Medulla oblongata (tissue), 1 donor: ENCODE measurements around the gene OTUD6A.
A peak's percentile ranks its signal among the peaks of the same experiment; 100 is the strongest.

Experiments used
- DNase-seq: peaks from one replicate; pipeline ENCODE4 v3.0.0-alpha.2; 2015; ENCODE audit errors: extremely low spot score

Gene OTUD6A

GRCh38 chrX:70062076-70062475 is at the start of gene OTUD6A:
Gene OTUD6A, plus strand, starts transcription at chrX:70062457. Its CDS starts 68 bp downstream, at chrX:70062525.
- no peak for DNase-seq

- no peak for DNase-seq
Measured at GRCh38 chrX:70012756-70013155, 49.5 kb upstream of the OTUD6A start.

GRCh38 chrX:70013466-70014381 is 48.5 kb upstream of the OTUD6A start:
- no peak for DNase-seq

GRCh38 chrX:70016513-70016912 is 45.7 kb upstream of the OTUD6A start:
- DNase-seq: no peak

- no peak for DNase-seq
Measured at GRCh38 chrX:70022616-70023015, 39.6 kb upstream of the OTUD6A start.

DNA sequence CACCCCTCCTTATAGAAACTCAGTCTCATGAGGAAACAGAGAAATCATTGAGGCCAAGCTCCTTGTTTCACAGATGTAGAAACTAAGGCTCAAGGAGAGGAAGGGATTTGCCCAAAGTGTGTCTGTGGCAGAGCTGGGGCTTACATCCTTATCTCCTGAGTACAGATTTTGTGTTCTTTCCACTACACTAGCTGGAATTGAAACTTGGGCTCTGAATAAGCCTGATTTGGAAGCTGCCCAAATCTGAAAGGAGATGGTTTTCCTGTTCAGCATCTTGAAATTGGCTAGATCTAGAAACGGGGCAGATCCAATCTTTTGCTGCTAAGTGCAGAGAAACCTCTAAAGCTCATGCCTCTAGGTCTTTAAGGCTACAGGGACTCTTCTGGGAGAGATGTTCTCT is 36.8 kb upstream of the OTUD6A start:
- DNase-seq: no peak

DNA sequence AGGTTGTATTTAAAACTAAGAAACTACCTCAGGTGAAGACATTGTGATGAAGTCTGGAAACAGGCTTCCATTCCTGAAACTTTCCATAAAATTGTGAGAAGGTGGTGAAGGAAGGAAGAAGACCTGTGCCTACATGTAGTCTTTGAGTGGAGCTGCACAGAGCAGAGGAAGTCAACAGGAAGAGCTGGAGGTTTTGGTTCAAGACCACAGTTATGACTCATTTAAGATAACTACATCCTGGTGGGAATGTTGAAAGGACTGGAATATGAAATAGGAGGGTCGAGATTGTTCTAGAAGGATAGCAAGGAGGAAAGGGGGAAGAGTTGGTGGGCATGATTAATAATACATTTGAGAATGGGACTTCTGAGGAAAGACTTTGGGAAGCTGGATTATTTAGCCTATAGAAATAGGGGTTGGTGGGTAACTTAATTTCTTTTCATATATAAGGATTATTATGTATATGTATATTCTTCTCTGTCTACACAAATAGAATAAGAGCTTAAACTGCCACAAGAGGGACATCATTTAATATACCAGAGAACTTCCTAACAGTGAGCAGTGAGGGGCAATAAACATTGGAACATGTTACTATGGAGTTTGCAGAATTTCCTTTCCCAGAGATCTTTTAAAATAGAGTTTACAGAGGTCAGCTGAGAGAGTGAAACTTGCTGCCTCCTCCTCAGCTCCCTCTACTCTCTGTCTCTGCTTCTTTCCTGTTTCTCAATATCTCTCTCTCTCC is 36.0 kb upstream of the OTUD6A start:
- DNase-seq: no peak

DNA sequence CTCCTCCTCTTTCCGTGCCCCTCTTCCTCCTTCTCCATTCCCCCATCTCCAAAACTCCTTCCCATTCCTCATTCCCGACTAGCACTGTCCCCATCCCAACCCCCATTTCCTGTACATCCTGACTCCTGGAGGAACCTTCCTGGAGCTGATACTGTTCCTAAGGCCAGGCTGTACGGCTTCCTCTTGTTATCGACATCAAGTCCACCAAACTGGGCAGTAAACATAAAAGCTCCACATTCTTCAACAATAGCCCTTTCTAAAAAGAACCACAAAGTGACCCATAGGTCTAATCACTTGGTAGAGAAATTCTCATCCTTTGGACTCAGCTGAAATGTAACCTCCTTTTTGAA is 35.4 kb upstream of the OTUD6A start:
- no peak for DNase-seq

DNA sequence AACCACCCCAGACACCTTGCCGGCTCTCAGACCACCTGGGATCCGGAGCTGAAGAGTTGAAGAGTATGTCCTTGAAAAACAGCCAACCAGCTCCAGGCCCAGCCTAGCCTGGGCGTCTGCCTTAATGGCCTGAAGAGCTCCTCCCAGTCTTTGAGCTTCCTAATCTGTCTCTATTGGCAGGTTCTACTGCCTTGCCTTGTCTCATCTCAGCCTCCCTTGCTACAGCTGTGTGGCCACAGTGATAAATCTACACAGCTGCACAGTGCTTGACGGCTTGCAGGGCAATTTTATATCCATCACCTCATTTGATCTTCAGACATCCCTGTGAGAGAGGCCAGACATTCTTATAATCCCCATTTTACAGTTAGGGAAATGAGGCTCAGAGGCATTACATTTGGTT is 32.4 kb upstream of the OTUD6A start:
- no peak for DNase-seq

DNA sequence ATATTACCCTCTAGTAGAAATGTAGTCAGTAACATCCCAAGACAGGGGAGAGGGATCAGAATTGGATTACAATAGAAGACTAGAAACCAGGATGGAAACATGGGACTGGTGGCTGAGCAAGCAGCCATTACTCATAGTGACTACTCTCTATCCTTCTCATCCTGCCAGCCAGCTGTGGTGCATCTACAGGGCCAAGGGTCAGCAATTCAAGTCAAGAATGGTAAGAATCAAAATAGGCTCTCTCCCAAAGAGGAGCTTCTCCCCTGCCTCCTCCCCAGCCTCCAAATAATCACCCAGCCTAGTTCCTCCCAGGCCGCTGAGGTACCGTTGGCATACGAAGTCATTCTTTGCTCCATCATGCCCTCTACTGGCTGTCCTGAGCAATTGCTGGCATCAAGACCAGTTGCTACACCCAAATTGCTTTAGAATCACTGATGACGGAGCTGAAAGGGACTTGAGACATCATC is 31.9 kb upstream of the OTUD6A start:
- peak; percentile 57 for DNase-seq

DNA sequence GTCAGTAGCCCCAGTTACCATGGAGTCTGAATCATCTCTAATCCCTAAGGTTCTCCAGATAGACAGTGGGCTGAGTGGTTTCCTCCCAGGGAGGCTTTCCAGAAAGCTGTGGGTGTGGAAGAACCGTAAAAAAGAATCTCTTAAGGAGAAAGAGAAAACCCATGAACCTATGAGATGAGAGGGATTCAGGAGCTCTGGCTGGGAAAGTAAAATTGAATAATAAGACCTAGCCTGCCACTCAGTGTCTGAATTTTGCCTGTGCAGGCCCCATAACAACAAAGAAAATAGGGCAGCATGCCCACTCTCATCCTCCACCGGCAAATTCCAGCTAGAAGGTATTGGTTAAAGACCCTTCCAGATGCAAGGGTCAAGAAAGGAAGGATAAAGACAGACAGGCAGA is 29.5 kb upstream of the OTUD6A start:
- DNase-seq: no peak

DNA sequence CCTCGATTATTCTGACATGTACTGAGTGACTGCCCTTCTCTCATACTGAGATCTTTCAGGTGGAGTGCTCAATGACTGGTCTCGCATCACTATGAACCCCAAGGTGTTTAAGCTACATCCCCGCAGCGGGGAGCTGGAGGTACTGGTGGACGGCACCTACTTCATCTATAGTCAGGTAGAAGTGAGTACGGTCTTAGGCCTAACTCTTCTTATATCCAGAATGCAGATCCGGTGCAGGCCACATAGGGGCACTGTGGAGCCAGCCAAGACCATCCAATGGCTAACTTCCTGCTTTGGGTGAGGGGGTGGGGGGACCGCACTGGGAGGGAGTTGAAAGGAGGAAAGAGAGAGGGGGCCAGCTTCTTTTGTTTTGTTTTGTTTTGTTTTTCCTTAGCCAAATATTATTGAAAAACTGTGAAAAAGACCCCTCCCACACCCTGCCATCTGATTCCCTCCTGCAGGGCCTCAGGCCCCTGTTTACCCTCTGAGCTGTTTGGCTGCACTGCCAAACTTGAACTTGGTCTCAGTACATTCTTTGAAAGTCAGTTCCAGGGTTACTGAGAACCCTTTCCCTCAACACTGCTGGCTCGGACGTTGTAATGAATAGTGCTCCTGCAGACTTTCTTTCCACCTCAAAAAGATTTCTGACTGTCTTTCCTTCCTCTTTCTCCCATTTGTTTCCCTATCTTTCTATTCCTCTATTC is 28.8 kb upstream of the OTUD6A start:
- peak; percentile 11 for DNase-seq

GRCh38 chrX:70034646-70035045 is 27.6 kb upstream of the OTUD6A start:
- no peak for DNase-seq

DNA sequence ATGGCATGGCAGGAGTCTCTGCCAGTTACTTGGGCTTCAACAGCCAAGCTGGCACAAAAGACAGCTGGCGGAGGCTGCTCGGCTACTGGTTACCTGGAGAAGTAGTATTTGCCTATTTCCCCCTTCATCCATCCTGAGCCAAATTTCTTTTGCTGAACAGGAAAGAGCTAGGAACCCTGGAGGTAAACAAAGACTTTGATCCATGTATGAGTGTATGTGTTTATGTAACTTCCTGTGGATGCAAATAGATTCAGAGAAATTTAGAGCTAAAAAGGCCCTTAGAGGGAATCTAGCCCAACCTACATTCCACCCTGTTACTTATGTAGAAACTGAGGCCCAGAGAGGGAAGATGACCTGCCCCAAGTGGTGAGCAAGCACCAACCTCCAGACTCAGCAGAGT is 23.7 kb upstream of the OTUD6A start:
- no peak for DNase-seq

- no peak for DNase-seq
Measured at GRCh38 chrX:70038951-70039350, 23.3 kb upstream of the OTUD6A start.

GRCh38 chrX:70039758-70040157 is 22.5 kb upstream of the OTUD6A start:
- DNase-seq: no peak

DNA sequence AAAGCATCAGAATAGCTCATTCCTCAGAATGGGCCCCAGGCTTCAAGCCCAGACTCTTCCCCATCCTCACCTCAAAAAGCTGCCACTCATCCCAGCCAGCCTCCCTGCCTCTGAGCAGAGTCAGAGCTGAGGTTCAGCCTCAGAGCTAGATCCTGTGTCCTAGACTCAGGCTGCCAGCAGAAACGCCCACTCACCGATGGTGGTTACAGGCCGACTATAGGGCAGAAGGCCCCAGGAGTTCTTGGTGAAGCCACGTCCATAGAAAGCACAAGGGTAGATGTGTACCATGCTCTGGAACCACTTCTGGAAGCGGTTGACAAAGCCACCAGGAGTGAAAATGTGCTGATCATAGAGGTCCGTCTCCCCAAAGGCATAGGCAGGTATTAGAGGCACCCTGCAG is 20.3 kb upstream of the OTUD6A start:
- no peak for DNase-seq

DNA sequence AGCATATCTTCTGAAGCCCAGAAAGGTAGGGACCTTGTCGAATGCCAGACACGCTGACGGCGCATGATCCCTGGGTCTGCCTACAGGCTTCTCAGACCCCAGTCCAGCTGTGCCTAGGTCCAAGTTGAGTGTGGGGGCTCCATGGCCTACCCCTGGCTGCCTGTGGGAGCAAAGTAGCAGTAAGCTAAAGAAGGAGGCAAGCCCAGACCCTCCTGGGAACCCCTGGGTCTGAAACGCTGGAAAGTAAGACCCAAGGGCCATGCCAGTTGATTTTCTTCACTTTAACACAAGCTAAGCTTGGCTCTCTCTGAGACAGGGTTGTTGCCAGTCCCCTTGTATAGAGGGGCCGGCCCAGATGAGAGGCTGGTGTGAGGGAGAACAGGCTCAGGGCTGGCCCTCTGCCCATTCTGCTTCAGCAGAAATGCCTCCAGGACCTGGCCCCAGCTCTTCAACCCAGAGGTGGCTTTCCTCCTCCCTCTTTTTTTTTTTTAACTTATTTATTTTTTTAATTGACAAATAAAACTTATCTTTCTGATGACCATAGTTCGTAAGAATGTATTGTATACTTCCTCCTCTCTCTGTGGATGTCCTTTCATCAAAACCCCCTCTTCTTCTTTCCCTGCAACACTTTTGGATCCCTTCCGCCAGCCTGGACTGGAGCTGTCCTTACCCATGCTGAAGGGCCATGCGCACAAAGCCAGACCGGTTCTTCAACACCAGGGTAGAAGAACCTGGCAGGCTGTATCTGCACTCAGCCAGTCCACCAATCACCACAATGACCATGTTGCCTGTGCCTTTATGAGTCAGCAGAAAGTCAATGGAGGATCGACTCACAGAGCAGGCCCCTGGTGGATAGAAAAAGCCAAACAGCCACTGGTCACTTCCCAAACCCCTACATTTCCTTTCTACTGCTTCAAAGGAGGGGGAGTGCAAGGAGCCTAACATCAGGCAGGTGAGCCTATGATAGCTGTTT is 19.6 kb upstream of the OTUD6A start:
- no peak for DNase-seq

DNA sequence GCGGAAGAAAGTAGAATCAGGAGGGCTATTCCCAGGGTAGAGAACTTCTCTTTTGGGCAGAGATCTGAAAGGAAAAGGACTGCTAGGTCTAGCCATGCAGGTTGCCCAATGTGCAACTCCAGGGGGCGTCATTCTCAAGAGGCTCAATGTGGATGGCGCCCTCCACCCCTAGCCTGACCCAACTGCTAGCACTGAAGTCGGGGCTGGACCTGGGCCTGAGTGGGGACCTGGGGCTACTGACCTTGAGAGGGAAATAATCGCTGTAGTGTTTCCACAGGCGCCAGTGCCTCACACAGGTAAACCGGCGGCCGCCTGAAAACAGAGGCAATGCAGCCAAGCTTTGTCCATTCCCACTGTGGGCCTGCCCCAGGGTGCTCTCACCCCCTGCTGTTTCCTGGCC is 18.6 kb upstream of the OTUD6A start:
- no peak for DNase-seq

GRCh38 chrX:70044541-70045245 is 17.6 kb upstream of the OTUD6A start:
- no peak for DNase-seq

DNA sequence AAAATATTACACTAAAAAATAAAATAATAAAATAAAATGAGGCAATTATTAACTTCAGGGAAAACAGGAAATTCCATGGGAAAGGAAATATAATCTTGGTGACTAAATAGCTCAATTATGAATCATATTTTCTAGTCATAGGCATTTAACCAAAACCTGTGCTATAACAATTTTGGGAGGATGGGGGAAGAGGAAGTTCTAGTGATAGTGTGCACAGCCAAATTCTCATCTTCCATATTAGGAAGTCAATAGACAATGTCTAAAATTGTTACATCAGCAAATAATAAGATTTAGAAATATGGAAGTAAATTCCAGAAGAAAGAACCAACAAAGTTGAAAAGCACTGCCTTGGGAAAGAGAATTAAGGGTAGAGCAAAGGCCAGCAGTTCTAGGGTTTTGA is 15.3 kb upstream of the OTUD6A start:
- DNase-seq: no peak
